ENCODE measurements around the gene KRT16. TPM values are rescaled to one million over a fixed set of nuclear protein-coding genes. Genes with fewer than 3 reads are reported as not detected.
A peak's percentile ranks its signal among the peaks of the same experiment; 100 is the strongest.
"Not testable (repeated sequence)": the region's sequence is repeated elsewhere in the genome, so short reads cannot be mapped to it uniquely, and the experiment has no call there.

KRT16 gene
- polyA plus RNA-seq, 4 donors: 0.25 TPM; not detected in 3

- Histone ChIP-seq H3K27ac (ENCODE audit: low read depth in 1 of 3, low read length in 2 of 3) (no peak within 1 kb of the TSS), H3K27me3 (ENCODE audit: control insufficient read depth in 3 of 3, insufficient read depth in 3 of 3, low read length in 3 of 3) (no peaks in the 10 kb centered on the region), H3K36me3 (ENCODE audit: control insufficient read depth in 3 of 3, insufficient read depth in 2 of 3, low read depth in 1 of 3, low read length in 3 of 3) (no peaks in the 10 kb centered on the region), H3K4me1 (ENCODE audit: control insufficient read depth in 3 of 3, insufficient read depth in 2 of 3, low read depth in 1 of 3, low read length in 2 of 3) (no peaks in the 10 kb centered on the region), H3K4me3 (ENCODE audit: low read depth in 1 of 3, low read length in 3 of 3) (no peak within 1 kb of the TSS), H3K9me3 (ENCODE audit: control insufficient read depth in 2 of 2, insufficient read depth in 1 of 2, low read depth in 1 of 2, low read length in 1 of 2) (no peaks in the 10 kb centered on the region)
- FAIRE-seq: no peak
- WGBS, 3 donors: 83 to 88% (median 87%) methylated on average over 12 to 15 of the region's 15 CpGs
- no peak for DNase-seq
Observed at GRCh38 chr17:41586863-41587495, 25.6 kb downstream of the KRT16 start, which contains the start of gene KRT14. KRT14 (minus strand) TSS chr17:41586895; CDS start chr17:41586834, 61 bp downstream.

GRCh38 chr17:41585301-41586056, 27.1 kb downstream of the KRT16 start:
- Histone ChIP-seq H3K27me3 (ENCODE audit: control insufficient read depth in 3 of 3, insufficient read depth in 3 of 3, low read length in 3 of 3) (peaks cover 0 to 2% (median 0%) of the 10 kb centered on the region in 3 donors), H3K4me1 (ENCODE audit: control insufficient read depth in 3 of 3, insufficient read depth in 2 of 3, low read depth in 1 of 3, low read length in 2 of 3) (no peaks in the 10 kb centered on the region), H3K4me3 (ENCODE audit: low read depth in 1 of 3, low read length in 3 of 3) (no peak overlapping the region), H3K27ac (ENCODE audit: low read depth in 1 of 3, low read length in 2 of 3) (no peak overlapping the region), H3K36me3 (ENCODE audit: control insufficient read depth in 3 of 3, insufficient read depth in 2 of 3, low read depth in 1 of 3, low read length in 3 of 3) (no peaks in the 10 kb centered on the region), H3K9me3 (ENCODE audit: control insufficient read depth in 2 of 2, insufficient read depth in 1 of 2, low read depth in 1 of 2, low read length in 1 of 2) (no peaks in the 10 kb centered on the region)
- 61 to 73% (median 70%) methylated on average over 5 of the region's 5 CpGs for WGBS, 3 donors
- DNase-seq: no peak
- no peak for FAIRE-seq

GRCh38 chr17:41584331-41584927, 28.1 kb downstream of the KRT16 start:
- not testable (repeated sequence) for FAIRE-seq; H3K4me3 ChIP-seq (ENCODE audit: low read depth in 1 of 3, low read length in 3 of 3); H3K4me1 ChIP-seq (ENCODE audit: control insufficient read depth in 3 of 3, insufficient read depth in 2 of 3, low read depth in 1 of 3, low read length in 2 of 3); H3K9me3 ChIP-seq (ENCODE audit: control insufficient read depth in 2 of 2, insufficient read depth in 1 of 2, low read depth in 1 of 2, low read length in 1 of 2); H3K27me3 ChIP-seq (ENCODE audit: control insufficient read depth in 3 of 3, insufficient read depth in 3 of 3, low read length in 3 of 3); H3K27ac ChIP-seq (ENCODE audit: low read depth in 1 of 3, low read length in 2 of 3); H3K36me3 ChIP-seq (ENCODE audit: control insufficient read depth in 3 of 3, insufficient read depth in 2 of 3, low read depth in 1 of 3, low read length in 3 of 3)
- DNase-seq: peak in 1 of 2 donors; percentile 38
- 55 to 76% (median 61%) methylated on average over 8 of the region's 8 CpGs for WGBS, 3 donors

- Histone ChIP-seq H3K27ac (ENCODE audit: low read depth in 1 of 3, low read length in 2 of 3) (no peak overlapping the region), H3K36me3 (ENCODE audit: control insufficient read depth in 3 of 3, insufficient read depth in 2 of 3, low read depth in 1 of 3, low read length in 3 of 3) (no peaks in the 10 kb centered on the region), H3K4me1 (ENCODE audit: control insufficient read depth in 3 of 3, insufficient read depth in 2 of 3, low read depth in 1 of 3, low read length in 2 of 3) (peaks cover 0 to 2% (median 0%) of the 10 kb centered on the region in 3 donors), H3K9me3 (ENCODE audit: control insufficient read depth in 2 of 2, insufficient read depth in 1 of 2, low read depth in 1 of 2, low read length in 1 of 2) (no peaks in the 10 kb centered on the region), H3K27me3 (ENCODE audit: control insufficient read depth in 3 of 3, insufficient read depth in 3 of 3, low read length in 3 of 3) (peaks cover 0 to 2% (median 0%) of the 10 kb centered on the region in 3 donors), H3K4me3 (ENCODE audit: low read depth in 1 of 3, low read length in 3 of 3) (no peak overlapping the region)
- DNase-seq (peak in 1 of 2 donors; percentile 96), FAIRE-seq (no peak)
- WGBS, 3 donors: 29 to 64% (median 52%) methylated on average over 33 of the region's 33 CpGs
Observed at GRCh38 chr17:41583137-41584127, 29.1 kb downstream of the KRT16 start.

- not testable (repeated sequence) for H3K4me3 ChIP-seq (ENCODE audit: low read depth in 1 of 3, low read length in 3 of 3); H3K4me1 ChIP-seq (ENCODE audit: control insufficient read depth in 3 of 3, insufficient read depth in 2 of 3, low read depth in 1 of 3, low read length in 2 of 3); H3K36me3 ChIP-seq (ENCODE audit: control insufficient read depth in 3 of 3, insufficient read depth in 2 of 3, low read depth in 1 of 3, low read length in 3 of 3); FAIRE-seq; H3K27me3 ChIP-seq (ENCODE audit: control insufficient read depth in 3 of 3, insufficient read depth in 3 of 3, low read length in 3 of 3); H3K27ac ChIP-seq (ENCODE audit: low read depth in 1 of 3, low read length in 2 of 3); H3K9me3 ChIP-seq (ENCODE audit: control insufficient read depth in 2 of 2, insufficient read depth in 1 of 2, low read depth in 1 of 2, low read length in 1 of 2)
- 77 to 83% (median 81%) methylated on average over 13 of the region's 13 CpGs for WGBS, 3 donors
- DNase-seq: peak in 1 of 2 donors; percentile 56
Observed at GRCh38 chr17:41582061-41582968, 30.3 kb downstream of the KRT16 start.

GRCh38 chr17:41581366-41582060, 31.1 kb downstream of the KRT16 start:
- Histone ChIP-seq H3K27me3 (ENCODE audit: control insufficient read depth in 3 of 3, insufficient read depth in 3 of 3, low read length in 3 of 3) (peaks cover 0 to 2% (median 0%) of the 10 kb centered on the region in 3 donors), H3K27ac (ENCODE audit: low read depth in 1 of 3, low read length in 2 of 3) (no peak overlapping the region), H3K36me3 (ENCODE audit: control insufficient read depth in 3 of 3, insufficient read depth in 2 of 3, low read depth in 1 of 3, low read length in 3 of 3) (no peaks in the 10 kb centered on the region), H3K9me3 (ENCODE audit: control insufficient read depth in 2 of 2, insufficient read depth in 1 of 2, low read depth in 1 of 2, low read length in 1 of 2) (no peaks in the 10 kb centered on the region), H3K4me1 (ENCODE audit: control insufficient read depth in 3 of 3, insufficient read depth in 2 of 3, low read depth in 1 of 3, low read length in 2 of 3) (peaks cover 0 to 2% (median 0%) of the 10 kb centered on the region in 3 donors), H3K4me3 (ENCODE audit: low read depth in 1 of 3, low read length in 3 of 3) (no peak overlapping the region)
- DNase-seq: no peak
- FAIRE-seq: no peak
- WGBS, 3 donors: 91 to 92% (median 91%) methylated on average over 4 of the region's 4 CpGs
